Central memory CD8-positive, alpha-beta T cell (primary cell): ENCODE measurements around the gene CGB1.
"Not testable (repeated sequence)": the region's sequence is repeated elsewhere in the genome, so short reads cannot be mapped to it uniquely, and the experiment has no call there.

Source experiments
- ATAC-seq: fragments of 150-1000 bp; cut with Tn5 transposase; replicated peaks from 2 replicates; pipeline ENCODE4 v1.10.0; 2022; ENCODE audit warnings: mild to moderate bottlenecking, moderate FRiP score, moderate number of reproducible peaks; ENCODE audit not compliant: poor library complexity, severe bottlenecking; ENCODE audit errors: extremely low read depth
- DNase-seq, 2 donors: peaks; one replicate each; pipeline ENCODE4 v3.0.0; 2021; ENCODE audit warnings: low spot score in 2 of 2
- H3K27ac Mint-ChIP-seq: one replicate; pipeline ENCODE4 v1.8.0; 2022; ENCODE audit warnings: low read depth, mild to moderate bottlenecking, moderate library complexity, mixed read lengths
- H3K27me3 Mint-ChIP-seq: one replicate; pipeline ENCODE4 v1.8.0; 2022; ENCODE audit warnings: mixed read lengths
- H3K36me3 Mint-ChIP-seq: one replicate; pipeline ENCODE4 v1.8.0; 2022; ENCODE audit warnings: mild to moderate bottlenecking, moderate library complexity, mixed read lengths; ENCODE audit not compliant: insufficient read depth
- H3K4me1 Mint-ChIP-seq: one replicate; pipeline ENCODE4 v1.8.0; 2022; ENCODE audit warnings: mixed read lengths
- H3K4me3 Mint-ChIP-seq: one replicate; pipeline ENCODE4 v1.8.0; 2022; ENCODE audit warnings: mild to moderate bottlenecking, moderate library complexity, mixed read lengths
- H3K9me3 Mint-ChIP-seq: one replicate; pipeline ENCODE4 v1.8.0; 2022; ENCODE audit warnings: mixed read lengths

Gene CGB1

DNA sequence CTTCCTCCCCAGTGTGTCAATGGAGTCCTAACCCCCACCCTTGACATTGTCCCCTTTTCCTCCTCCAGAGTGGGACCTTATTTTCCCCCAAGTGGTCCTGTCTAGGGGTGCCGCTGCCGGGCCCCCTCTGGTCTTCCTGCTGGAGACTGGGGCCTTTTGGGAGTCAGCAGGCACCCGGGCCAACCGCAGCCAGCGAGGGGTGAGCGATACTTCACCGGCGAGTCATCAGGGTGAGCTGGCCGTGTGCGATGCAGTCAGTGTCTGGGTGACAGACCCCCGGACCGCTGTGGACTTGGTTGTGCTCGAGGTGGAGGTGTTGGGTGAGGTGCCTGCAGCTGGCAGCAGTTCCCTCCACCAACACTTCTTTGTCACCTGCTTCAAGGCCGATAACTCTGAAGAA, 6.9 kb downstream of the CGB1 start:
- not testable (repeated sequence) for ATAC-seq, H3K27ac Mint-ChIP-seq, DNase-seq, H3K4me3 Mint-ChIP-seq, H3K9me3 Mint-ChIP-seq, H3K4me1 Mint-ChIP-seq, H3K36me3 Mint-ChIP-seq, H3K27me3 Mint-ChIP-seq

DNA sequence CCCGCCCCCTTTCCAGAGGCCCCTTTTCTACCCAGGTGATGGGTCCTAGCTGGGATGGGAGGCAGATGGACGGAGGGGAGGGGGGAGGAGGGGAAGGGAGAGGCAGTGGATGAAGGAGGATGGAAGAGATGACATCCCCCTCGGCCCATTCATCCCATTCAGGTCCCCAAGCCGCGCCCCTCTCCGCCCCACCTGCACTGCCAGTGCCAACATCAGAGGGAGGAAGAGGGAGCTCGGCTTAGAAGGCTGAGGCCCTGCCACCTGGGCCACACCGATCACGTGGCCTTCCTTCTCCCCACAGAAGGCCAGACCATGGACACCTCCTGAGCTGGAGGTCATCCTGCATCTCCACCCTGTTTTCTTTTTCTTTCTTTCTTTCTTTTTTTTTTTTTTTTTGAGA, 8.0 kb downstream of the CGB1 start:
- H3K36me3 Mint-ChIP-seq, H3K27ac Mint-ChIP-seq, H3K4me3 Mint-ChIP-seq, ATAC-seq, H3K9me3 Mint-ChIP-seq, H3K4me1 Mint-ChIP-seq, DNase-seq, H3K27me3 Mint-ChIP-seq: not testable (repeated sequence)

- H3K4me3 Mint-ChIP-seq, H3K27me3 Mint-ChIP-seq, H3K9me3 Mint-ChIP-seq, ATAC-seq, H3K36me3 Mint-ChIP-seq, DNase-seq, H3K4me1 Mint-ChIP-seq, H3K27ac Mint-ChIP-seq: not testable (repeated sequence)
Observed at GRCh38 chr19:49025599-49025998, 11.1 kb downstream of the CGB1 start.

DNA sequence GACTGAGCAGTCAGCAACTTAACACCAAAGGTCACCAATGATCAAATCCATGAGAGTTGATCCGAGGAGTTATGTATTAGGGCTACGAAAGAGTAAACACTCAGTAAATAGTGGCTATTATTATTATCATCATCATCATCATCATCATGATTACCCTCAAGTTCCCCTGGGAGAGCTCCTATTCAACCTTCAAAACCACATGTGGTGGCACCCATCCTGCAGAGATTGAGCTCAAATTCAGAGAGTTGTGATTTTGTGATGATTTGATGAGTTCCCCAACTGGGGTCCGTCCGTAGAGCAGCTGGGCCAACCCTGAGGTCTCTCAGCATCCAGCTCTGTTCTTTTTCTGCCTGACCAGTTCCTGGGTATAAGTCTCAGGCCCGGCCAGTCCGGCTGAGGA, 11.6 kb downstream of the CGB1 start:
- H3K4me1 Mint-ChIP-seq, H3K9me3 Mint-ChIP-seq, H3K27me3 Mint-ChIP-seq, H3K4me3 Mint-ChIP-seq, H3K36me3 Mint-ChIP-seq, H3K27ac Mint-ChIP-seq, ATAC-seq, DNase-seq: not testable (repeated sequence)

GRCh38 chr19:49024233-49024632, 12.5 kb downstream of the CGB1 start, which contains the start of gene CGB3:
TSS of gene CGB3 (minus strand) at chr19:49024333. CDS start at chr19:49023971, 362 bp downstream.
- not testable (repeated sequence) for ATAC-seq, H3K9me3 Mint-ChIP-seq
- H3K4me1 Mint-ChIP-seq, result peaks cover 15% of the 10 kb centered on the region

GRCh38 chr19:49022116-49022515, 14.6 kb downstream of the CGB1 start:
- no peak overlapping the region for H3K27ac Mint-ChIP-seq
- DNase-seq (no peak), ATAC-seq (no peak)
- no peaks in the 10 kb centered on the region for H3K9me3 Mint-ChIP-seq
- H3K4me1 Mint-ChIP-seq, result peaks cover 25% of the 10 kb centered on the region
- H3K36me3 Mint-ChIP-seq, result peaks cover 5% of the 10 kb centered on the region
- H3K27me3 Mint-ChIP-seq, result no peaks in the 10 kb centered on the region
- H3K4me3 Mint-ChIP-seq, result no peak overlapping the region

More at GRCh38 chr19:49024233-49024632, 12.5 kb downstream of the CGB1 start, which contains the start of gene CGB3:
- not testable (repeated sequence) for H3K36me3 Mint-ChIP-seq, H3K27me3 Mint-ChIP-seq, DNase-seq, H3K4me3 Mint-ChIP-seq, H3K27ac Mint-ChIP-seq

GRCh38 chr19:49020931-49021895, 15.5 kb downstream of the CGB1 start:
- DNase-seq (no peak), ATAC-seq (no peak)
- H3K4me3 Mint-ChIP-seq, result peak overlapping the region; percentile 85
- peak overlapping the region; percentile 6 for H3K27ac Mint-ChIP-seq
- peaks cover 25% of the 10 kb centered on the region for H3K4me1 Mint-ChIP-seq
- H3K36me3 Mint-ChIP-seq, result peaks cover 5% of the 10 kb centered on the region
- no peaks in the 10 kb centered on the region for H3K27me3 Mint-ChIP-seq
- H3K9me3 Mint-ChIP-seq, result no peaks in the 10 kb centered on the region

DNA sequence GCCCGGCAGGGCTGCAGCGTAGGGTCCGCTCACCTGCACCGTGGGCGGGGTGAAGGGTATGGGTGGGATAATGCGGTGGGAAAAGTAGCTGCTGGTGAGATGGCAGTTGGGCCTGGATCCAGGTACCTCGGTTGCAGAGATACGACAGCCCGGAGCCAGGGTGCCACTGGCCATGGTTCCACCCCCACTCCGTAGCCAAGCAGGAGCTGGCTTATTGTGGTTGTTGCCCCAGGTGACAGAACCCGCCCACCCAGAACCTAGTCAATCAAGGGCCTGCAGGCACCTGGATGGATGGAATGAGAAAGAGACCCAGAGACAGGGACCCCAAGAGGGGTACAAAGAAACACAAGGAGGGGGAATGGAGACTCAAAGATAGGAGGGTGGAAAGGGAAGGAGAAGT, 16.4 kb downstream of the CGB1 start:
- DNase-seq, result no peak
- no peaks in the 10 kb centered on the region for H3K9me3 Mint-ChIP-seq
- peaks cover 25% of the 10 kb centered on the region for H3K4me1 Mint-ChIP-seq
- no peaks in the 10 kb centered on the region for H3K27me3 Mint-ChIP-seq
- ATAC-seq, result no peak
- peak overlapping the region; percentile 85 for H3K4me3 Mint-ChIP-seq
- peaks cover 5% of the 10 kb centered on the region for H3K36me3 Mint-ChIP-seq
- H3K27ac Mint-ChIP-seq, result no peak overlapping the region

GRCh38 chr19:49019242-49019932, 17.3 kb downstream of the CGB1 start:
- DNase-seq (peak; percentile 31 to 37), ATAC-seq (peak; percentile 34)
- Mint-ChIP-seq H3K36me3 (peaks cover 7% of the 10 kb centered on the region), H3K27me3 (no peaks in the 10 kb centered on the region), H3K9me3 (no peaks in the 10 kb centered on the region), H3K4me1 (peaks cover 25% of the 10 kb centered on the region), H3K27ac (peak overlapping the region; percentile 7), H3K4me3 (peak overlapping the region; percentile 85)

GRCh38 chr19:49018388-49019241, 18.1 kb downstream of the CGB1 start:
- H3K9me3 Mint-ChIP-seq, H3K27me3 Mint-ChIP-seq, DNase-seq, H3K36me3 Mint-ChIP-seq: not testable (repeated sequence)
- H3K4me1 Mint-ChIP-seq, result peaks cover 25% of the 10 kb centered on the region
- peak; percentile 47 for ATAC-seq
- H3K4me3 Mint-ChIP-seq, result peak overlapping the region; percentile 85
- peak overlapping the region; percentile 7 for H3K27ac Mint-ChIP-seq

DNA sequence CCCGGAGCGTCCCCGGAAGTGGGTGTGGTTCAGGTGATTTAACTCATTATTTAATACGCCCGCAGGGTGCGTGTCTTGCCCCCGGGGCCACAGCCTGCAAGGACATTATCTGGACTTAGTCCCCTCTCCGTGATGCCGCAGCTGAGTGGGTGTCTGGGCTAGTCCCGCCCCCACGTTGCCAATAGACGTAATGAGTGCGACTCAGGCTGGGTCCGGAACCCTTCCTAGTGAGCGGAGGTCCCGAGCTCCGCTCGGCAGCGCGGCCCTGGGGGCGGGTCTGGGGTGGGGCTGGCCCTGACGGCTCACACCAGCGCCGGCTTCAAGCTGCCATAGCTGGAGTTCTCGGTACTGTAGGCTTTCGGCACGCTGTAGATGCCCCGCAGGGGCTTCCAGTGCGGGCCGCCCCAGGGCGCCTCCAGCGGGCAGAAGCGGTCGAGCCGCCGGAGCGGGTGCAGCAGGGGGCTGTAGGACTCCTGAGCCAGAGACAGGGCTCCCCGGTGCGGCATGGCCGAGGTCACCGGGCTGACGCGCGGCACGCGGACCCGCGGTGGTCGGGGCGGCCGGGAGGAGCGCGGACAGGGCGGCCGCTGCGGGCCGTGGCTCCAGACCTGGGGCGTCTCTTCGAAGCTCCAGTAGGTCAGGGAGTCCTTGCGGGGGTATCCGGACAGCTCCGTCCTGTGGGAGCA, 18.9 kb downstream of the CGB1 start:
- H3K36me3 Mint-ChIP-seq, result peaks cover 8% of the 10 kb centered on the region
- peaks cover 25% of the 10 kb centered on the region for H3K4me1 Mint-ChIP-seq
- H3K4me3 Mint-ChIP-seq, result peak overlapping the region; percentile 85
- H3K9me3 Mint-ChIP-seq, result no peaks in the 10 kb centered on the region
- no peaks in the 10 kb centered on the region for H3K27me3 Mint-ChIP-seq
- DNase-seq, result peak; percentile 57
- ATAC-seq, result peak; percentile 89
- H3K27ac Mint-ChIP-seq, result peak overlapping the region; percentile 7
